Testis (tissue), 3 donors: Measurements from ENCODE around the gene OR8A1. TPM values are rescaled to one million over a fixed set of nuclear protein-coding genes. Genes with fewer than 3 reads are reported as not detected.

Experiments
- DNase-seq: peaks from one replicate; pipeline ENCODE4 v3.0.0-alpha.2; 2019
- H3K27ac ChIP-seq, 2 donors: fragments of 200-600 bp; sonication (generic); one replicate each; pipeline ENCODE4 v1.5.1; 2019
- H3K27me3 ChIP-seq: fragments of 200-600 bp; sonication (generic); one replicate; pipeline ENCODE4 v1.5.1; 2019
- H3K36me3 ChIP-seq: fragments of 200-600 bp; sonication (generic); one replicate; pipeline ENCODE4 v1.5.1; 2017; ENCODE audit warnings: low read depth; ENCODE audit errors: missing control alignments
- H3K4me1 ChIP-seq: fragments of 200-600 bp; sonication (generic); one replicate; pipeline ENCODE4 v1.5.1; 2019
- H3K4me3 ChIP-seq, 2 donors: fragments of 200-600 bp; sonication (generic); one replicate each; pipeline ENCODE4 v1.5.1; 2017 to 2019
- H3K9me3 ChIP-seq: fragments of 200-600 bp; sonication (generic); one replicate; pipeline ENCODE4 v1.5.1; 2017
- POLR2A ChIP-seq: fragments of 450-650 bp; IDR thresholded peaks from one replicate; pipeline ENCODE4 v1.6.1; 2017; ENCODE audit warnings: antibody characterized with exemption, mild to moderate bottlenecking, moderate library complexity
- WGBS, 2 donors: methylation state at CpG; one replicate each; pipeline ENCODE4 v1.1.5; 2018; 5-methylcytosine and 5-hydroxymethylcytosine counted together
- intact Hi-C: fragments of 100-400 bp; cut with DNase I; formaldehyde crosslinking; loops from one replicate; pipeline ENCODE4 v1.15.1; 2023; ENCODE audit warnings: low total_unique reads
- polyA plus RNA-seq: library from polyadenylated mRNA; stranded (reverse); fragments of 350-450 nt; fragmentation: Illumina TruSeq; extraction: RNeasy Lipid Tissue Mini Kit (QIAGEN cat#74804); gene quantifications from one replicate; pipeline ENCODE4 v1.2.3, GENCODE V29; 2014; ENCODE audit warnings: low read depth, low replicate concordance; ENCODE audit not compliant: insufficient read depth
- total RNA-seq, 2 donors: library from RNA; depleted of rRNA; stranded (reverse); fragments of >200 nt; gene quantifications; one replicate each; pipeline ENCODE4 v1.2.3, GENCODE V29; 2016
- TF ChIP-seq, protein P1 (sequence below), 3 experiments: fragments of 450-650 bp in 2 of 3; fragments of 200-600 bp in 1 of 3; sonication (generic) in 1 of 3; IDR thresholded peaks; one replicate each; pipeline ENCODE4 v1.5.1; 2016 to 2019; ENCODE audit warnings: antibody characterized with exemption in 3 of 3, mild to moderate bottlenecking in 2 of 3, moderate library complexity in 1 of 3

The OR8A1 gene
- total and polyA plus RNA-seq, 3 donors from 2014 or later = 0.29 to 0.50 (median 0.31) TPM

DNA sequence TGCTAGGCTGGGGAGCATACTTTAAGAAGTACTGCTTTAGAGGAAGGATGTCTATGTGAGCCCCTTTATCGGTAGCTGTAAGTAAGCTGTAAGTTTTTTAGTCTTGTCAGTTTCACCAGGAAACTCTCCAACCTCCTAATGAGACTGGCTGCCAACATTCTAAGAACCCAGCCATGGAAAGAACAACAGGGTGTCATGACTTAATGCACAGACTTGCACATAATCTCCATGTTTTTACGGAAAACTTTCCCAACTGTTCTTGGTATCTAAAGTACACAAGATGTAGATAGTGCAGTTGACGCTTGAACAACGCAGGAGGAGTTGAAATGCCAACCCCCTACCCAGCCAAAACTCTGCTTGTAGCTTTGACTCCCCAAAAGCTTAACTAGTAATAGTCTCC, 9.0 kb downstream of the OR8A1 start:
- WGBS, 2 donors = 64 to 76% methylated on average over 4 of the region's 4 CpGs
- intact Hi-C loops = no loop called here
- TF ChIP-seq, protein P1, sequence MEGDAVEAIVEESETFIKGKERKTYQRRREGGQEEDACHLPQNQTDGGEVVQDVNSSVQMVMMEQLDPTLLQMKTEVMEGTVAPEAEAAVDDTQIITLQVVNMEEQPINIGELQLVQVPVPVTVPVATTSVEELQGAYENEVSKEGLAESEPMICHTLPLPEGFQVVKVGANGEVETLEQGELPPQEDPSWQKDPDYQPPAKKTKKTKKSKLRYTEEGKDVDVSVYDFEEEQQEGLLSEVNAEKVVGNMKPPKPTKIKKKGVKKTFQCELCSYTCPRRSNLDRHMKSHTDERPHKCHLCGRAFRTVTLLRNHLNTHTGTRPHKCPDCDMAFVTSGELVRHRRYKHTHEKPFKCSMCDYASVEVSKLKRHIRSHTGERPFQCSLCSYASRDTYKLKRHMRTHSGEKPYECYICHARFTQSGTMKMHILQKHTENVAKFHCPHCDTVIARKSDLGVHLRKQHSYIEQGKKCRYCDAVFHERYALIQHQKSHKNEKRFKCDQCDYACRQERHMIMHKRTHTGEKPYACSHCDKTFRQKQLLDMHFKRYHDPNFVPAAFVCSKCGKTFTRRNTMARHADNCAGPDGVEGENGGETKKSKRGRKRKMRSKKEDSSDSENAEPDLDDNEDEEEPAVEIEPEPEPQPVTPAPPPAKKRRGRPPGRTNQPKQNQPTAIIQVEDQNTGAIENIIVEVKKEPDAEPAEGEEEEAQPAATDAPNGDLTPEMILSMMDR (IDR thresholded peaks at IDR 0.05) = no peak
- no peak for TF ChIP-seq POLR2A

DNA sequence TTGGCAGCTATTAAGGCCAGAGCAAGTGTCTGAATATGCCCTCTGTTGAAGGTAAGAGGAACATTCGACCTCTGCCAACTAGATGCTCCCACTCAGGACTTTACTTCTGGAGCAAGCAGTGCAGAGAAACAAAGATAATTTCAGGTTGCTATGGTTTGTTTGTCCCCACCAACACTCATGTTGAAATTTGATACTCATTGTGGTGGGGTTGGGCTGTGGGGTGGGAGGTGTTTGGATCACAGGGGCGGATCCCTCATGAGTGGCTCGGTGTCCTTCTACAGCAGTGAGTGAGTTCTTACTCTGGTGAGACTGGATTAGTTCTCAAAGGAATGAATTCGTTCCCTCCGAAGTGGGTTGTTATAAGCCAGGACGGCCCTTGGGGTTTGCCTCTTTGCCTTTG, 12.0 kb downstream of the OR8A1 start:
- Histone ChIP-seq H3K9me3 (no peaks in the 10 kb centered on the region), H3K4me1 (no peaks in the 10 kb centered on the region), H3K4me3 (no peak overlapping the region), H3K27me3 (no peaks in the 10 kb centered on the region), H3K36me3 (no peaks in the 10 kb centered on the region), H3K27ac (no peak overlapping the region)
- intact Hi-C loops = no loop called here
- TF ChIP-seq POLR2A = no peak
- TF ChIP-seq, protein P1 (IDR thresholded peaks at IDR 0.05) = no peak
- no peak for DNase-seq
- WGBS, 2 donors = 56 to 58% methylated on average over 6 of the region's 6 CpGs

More for the DNA sequence above, 9.0 kb downstream of the OR8A1 start:
- no peaks in the 10 kb centered on the region for H3K4me1 ChIP-seq
- H3K36me3 ChIP-seq = no peaks in the 10 kb centered on the region
- H3K4me3 ChIP-seq = no peak overlapping the region
- H3K9me3 ChIP-seq = no peaks in the 10 kb centered on the region
- no peaks in the 10 kb centered on the region for H3K27me3 ChIP-seq
- no peak overlapping the region for H3K27ac ChIP-seq
- DNase-seq = no peak

DNA sequence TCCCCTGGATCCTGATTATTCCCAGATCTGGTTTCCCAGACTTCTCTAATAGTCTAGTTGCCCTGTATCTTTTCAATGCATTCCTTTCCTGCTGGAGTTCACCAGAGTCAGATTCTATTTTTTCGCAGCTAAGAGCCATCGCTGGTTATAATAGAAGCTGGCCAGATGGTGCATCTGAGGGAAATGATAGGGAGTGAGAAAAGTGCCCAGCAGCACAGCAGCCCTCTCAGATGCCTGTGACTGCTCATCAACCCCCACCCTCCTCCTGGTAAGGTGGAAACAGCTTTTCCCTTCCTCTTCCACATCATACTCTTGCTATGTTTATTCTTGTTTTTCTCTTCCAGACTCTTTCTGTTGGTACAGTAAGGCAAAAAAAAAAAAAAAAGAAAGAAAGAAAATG, 12.8 kb downstream of the OR8A1 start:
- H3K9me3 ChIP-seq = no peaks in the 10 kb centered on the region
- H3K4me3 ChIP-seq = no peak overlapping the region
- no peaks in the 10 kb centered on the region for H3K27me3 ChIP-seq
- TF ChIP-seq POLR2A = no peak
- TF ChIP-seq, protein P1 (IDR thresholded peaks at IDR 0.05) = no peak
- no peaks in the 10 kb centered on the region for H3K36me3 ChIP-seq
- no peak for DNase-seq
- intact Hi-C loops = no loop called here
- WGBS, 2 donors = 86 to 87% methylated on average over 2 of the region's 2 CpGs
- no peaks in the 10 kb centered on the region for H3K4me1 ChIP-seq
- no peak overlapping the region for H3K27ac ChIP-seq

DNA sequence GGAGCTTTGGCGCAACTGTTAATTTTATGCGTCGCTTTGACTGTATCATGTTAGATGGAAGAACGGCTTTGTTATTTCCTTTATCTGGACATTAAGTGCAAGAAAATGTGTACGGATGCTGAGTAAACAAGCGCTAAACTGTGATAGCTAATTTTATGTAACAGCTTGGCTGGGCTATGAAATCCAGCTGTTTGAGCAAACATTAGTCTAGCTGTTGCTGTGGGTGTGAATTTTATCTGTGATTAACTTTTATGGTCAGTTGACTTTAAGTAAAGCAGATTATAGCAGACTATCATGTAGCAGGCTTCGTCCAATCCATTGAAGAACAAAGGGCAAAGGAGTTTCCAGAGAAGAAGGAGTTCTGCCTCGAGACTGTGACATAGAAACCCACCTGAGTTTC, 14.0 kb downstream of the OR8A1 start:
- Histone ChIP-seq H3K9me3 (no peaks in the 10 kb centered on the region), H3K27me3 (no peaks in the 10 kb centered on the region), H3K27ac (no peak overlapping the region), H3K4me3 (no peak overlapping the region), H3K36me3 (no peaks in the 10 kb centered on the region), H3K4me1 (no peaks in the 10 kb centered on the region)
- intact Hi-C loops = no loop called here
- no peak for DNase-seq
- TF ChIP-seq, protein P1 (IDR thresholded peaks at IDR 0.05) = no peak
- no peak for TF ChIP-seq POLR2A
- 80 to 81% methylated on average over 8 of the region's 8 CpGs for WGBS, 2 donors

DNA sequence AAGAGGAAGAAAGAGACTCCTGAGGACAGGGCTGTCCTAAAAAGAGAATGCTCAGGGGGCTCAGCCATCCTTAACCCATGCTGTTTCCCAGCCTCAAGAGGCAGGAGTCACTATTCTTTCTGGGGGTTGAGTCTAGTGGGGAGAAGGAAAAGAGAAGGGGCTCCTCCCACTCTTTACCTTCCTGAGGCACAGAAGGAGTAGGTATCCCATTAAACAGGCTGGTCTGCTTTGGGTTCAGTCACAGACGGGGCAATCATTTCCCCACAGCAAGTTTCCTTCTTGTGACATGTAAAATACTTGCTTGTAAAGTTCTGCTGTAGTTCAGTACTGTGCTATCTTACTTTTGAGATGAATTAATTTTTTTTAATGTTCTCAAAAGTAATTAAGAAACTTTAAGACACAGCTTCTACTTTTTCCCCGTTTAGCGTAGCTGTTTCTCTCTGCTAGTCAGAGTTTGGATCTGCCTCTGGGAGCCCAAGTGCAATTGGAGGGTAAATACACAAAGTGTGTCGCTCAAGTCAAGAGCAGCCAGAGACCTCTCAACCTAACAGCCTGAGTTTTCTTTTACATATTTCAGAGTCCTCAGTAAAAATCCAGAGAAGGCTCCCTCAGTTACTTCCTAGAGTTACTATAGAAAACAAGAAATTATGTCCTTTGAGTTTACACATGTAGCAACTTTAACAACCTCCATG, 15.0 kb downstream of the OR8A1 start:
- Histone ChIP-seq H3K4me3 (no peak overlapping the region), H3K4me1 (no peaks in the 10 kb centered on the region), H3K27ac (no peak overlapping the region), H3K9me3 (no peaks in the 10 kb centered on the region), H3K36me3 (no peaks in the 10 kb centered on the region), H3K27me3 (no peaks in the 10 kb centered on the region)
- intact Hi-C loops = no loop called here
- no peak for TF ChIP-seq POLR2A
- TF ChIP-seq, protein P1 (IDR thresholded peaks at IDR 0.05) = no peak
- no peak for DNase-seq
- 55 to 74% methylated on average over 4 of the region's 4 CpGs for WGBS, 2 donors
